Transverse colon (tissue), 4 donors: Measurements from ENCODE around the gene FKBP1A.

Source experiments
- CTCF ChIP-seq, 5 experiments: fragments of 200-600 bp in 3 of 5; fragments of 450-650 bp in 2 of 5; sonication (generic) in 3 of 5; IDR thresholded peaks; 1 replicate in 2 of 5; 2 replicates in 3 of 5; pipeline ENCODE4 v1.5.1; 2016 to 2017; ENCODE audit warnings: antibody characterized with exemption in 5 of 5, inconsistent platforms in 3 of 5, mild to moderate bottlenecking in 2 of 5, moderate library complexity in 1 of 5
- EP300 ChIP-seq: sonication (generic); formaldehyde crosslinking; IDR thresholded peaks from one replicate; pipeline ENCODE4 v1.6.1; 2017; ENCODE audit warnings: antibody characterized with exemption, low read depth
- POLR2A ChIP-seq: fragments of 450-650 bp; IDR thresholded peaks from one replicate; pipeline ENCODE4 v1.6.1; 2016; ENCODE audit warnings: antibody characterized with exemption, mild to moderate bottlenecking, moderate library complexity
- POLR2AphosphoS5 ChIP-seq, 3 donors: sonication (generic); formaldehyde crosslinking; IDR thresholded peaks; one replicate each; pipeline ENCODE4 v1.6.1; 2016; ENCODE audit warnings: antibody characterized with exemption in 3 of 3

GRCh38 chr20:1371830-1372539, 20.9 kb downstream of the FKBP1A start:
- no peak for TF ChIP-seq CTCF (IDR thresholded peaks at IDR 0.05)
- TF ChIP-seq POLR2AphosphoS5 (IDR thresholded peaks at IDR 0.05) = no peak
- no peak for TF ChIP-seq POLR2A
- no peak for TF ChIP-seq EP300
